SK-N-SH treated with all-trans-retinoic acid at 6 μM for 48 hours (cell line): ENCODE measurements around the gene KLHL29.

Source experiments
- ATAC-seq: fragments of 200-7000 bp; cut with Tn5 transposase; 3 replicates; pipeline ENCODE4 v1.9.1; 2020; ENCODE audit warnings: mild to moderate bottlenecking, moderate library complexity
- ARNTL ChIP-seq: fragments of 450-650 bp; formaldehyde crosslinking; IDR thresholded peaks from 2 replicates; pipeline ENCODE4 v1.5.0; 2020; ENCODE audit warnings: low read depth, mild to moderate bottlenecking, moderate library complexity, borderline replicate concordance
- BACH2 ChIP-seq: fragments of 250-450 bp; sonication (Bioruptor Pico); IDR thresholded peaks from 2 replicates; pipeline ENCODE4 v1.9.0; 2021; ENCODE audit warnings: mild to moderate bottlenecking, borderline replicate concordance
- CSDC2 ChIP-seq: fragments of 250-450 bp; sonication (Bioruptor Pico); IDR thresholded peaks from 2 replicates; pipeline ENCODE4 v1.5.0; 2020; ENCODE audit warnings: mild to moderate bottlenecking, moderate library complexity
- ESRRG ChIP-seq: fragments of 250-450 bp; sonication (Bioruptor Pico); IDR thresholded peaks from 2 replicates; pipeline ENCODE4 v1.6.1; 2021; ENCODE audit warnings: mild to moderate bottlenecking
- GLIS3 ChIP-seq: fragments of 250-450 bp; sonication (Bioruptor Pico); IDR thresholded peaks from 2 replicates; pipeline ENCODE4 v1.5.0; 2020; ENCODE audit warnings: mild to moderate bottlenecking, moderate library complexity
- ISL1 ChIP-seq: fragments of 250-450 bp; sonication (Bioruptor Pico); IDR thresholded peaks from 2 replicates; pipeline ENCODE4 v2.1.2; 2022; ENCODE audit warnings: mild to moderate bottlenecking, moderate library complexity
- OSR1 ChIP-seq: fragments of 250-450 bp; sonication (Bioruptor Pico); IDR thresholded peaks from 2 replicates; pipeline ENCODE4 v1.8.0; 2022; ENCODE audit warnings: moderate library complexity, mild to moderate bottlenecking, inconsistent platforms
- PATZ1 ChIP-seq: fragments of 250-450 bp; sonication (Bioruptor Pico); IDR thresholded peaks from 2 replicates; pipeline ENCODE4 v1.8.0; 2020; ENCODE audit warnings: mild to moderate bottlenecking, moderate library complexity, borderline replicate concordance
- PPARA ChIP-seq: fragments of 250-450 bp; sonication (Bioruptor Pico); IDR thresholded peaks from 2 replicates; pipeline ENCODE4 v1.5.0; 2020; ENCODE audit warnings: mild to moderate bottlenecking, borderline replicate concordance
- SNAI2 ChIP-seq: fragments of 250-450 bp; sonication (Bioruptor Pico); IDR thresholded peaks from 2 replicates; pipeline ENCODE4 v1.5.0; 2020; ENCODE audit warnings: mild to moderate bottlenecking, moderate library complexity
- TCF4 ChIP-seq: fragments of 250-450 bp; sonication (Bioruptor Pico); IDR thresholded peaks from 2 replicates; pipeline ENCODE4 v1.8.0; 2021; ENCODE audit warnings: mild to moderate bottlenecking, moderate library complexity, borderline replicate concordance
- ZC3H10 ChIP-seq: fragments of 250-450 bp; sonication (Bioruptor Pico); IDR thresholded peaks from 2 replicates; pipeline ENCODE4 v1.5.1; 2021; ENCODE audit warnings: mild to moderate bottlenecking, moderate library complexity
- ZFP3 ChIP-seq: fragments of 250-450 bp; sonication (Bioruptor Pico); IDR thresholded peaks from 2 replicates; pipeline ENCODE4 v1.5.0; 2020; ENCODE audit warnings: mild to moderate bottlenecking, moderate library complexity
- ZNF565 ChIP-seq: fragments of 450-650 bp; formaldehyde crosslinking; conservative IDR thresholded peaks from 2 replicates; pipeline ENCODE4 v1.5.0; 2020; ENCODE audit warnings: low read depth, mild to moderate bottlenecking, moderate library complexity
- ZNF70 ChIP-seq: fragments of 450-650 bp; formaldehyde crosslinking; IDR thresholded peaks from 2 replicates; pipeline ENCODE4 v1.5.0; 2020; ENCODE audit warnings: mild to moderate bottlenecking, moderate library complexity
- ZNF8 ChIP-seq: fragments of 450-650 bp; formaldehyde crosslinking; IDR thresholded peaks from 2 replicates; pipeline ENCODE4 v1.5.0; 2020; ENCODE audit warnings: mild to moderate bottlenecking, moderate library complexity
- TF ChIP-seq, protein P1 (sequence below): fragments of 250-450 bp; sonication (Bioruptor Pico); IDR thresholded peaks from 2 replicates; pipeline ENCODE4 v1.5.1; 2021; ENCODE audit warnings: mild to moderate bottlenecking, moderate library complexity
- TF ChIP-seq, protein P2 (sequence below): fragments of 250-450 bp; sonication (Bioruptor Pico); IDR thresholded peaks from 2 replicates; pipeline ENCODE4 v1.5.0; 2020; ENCODE audit warnings: mild to moderate bottlenecking, moderate library complexity

Gene KLHL29

DNA sequence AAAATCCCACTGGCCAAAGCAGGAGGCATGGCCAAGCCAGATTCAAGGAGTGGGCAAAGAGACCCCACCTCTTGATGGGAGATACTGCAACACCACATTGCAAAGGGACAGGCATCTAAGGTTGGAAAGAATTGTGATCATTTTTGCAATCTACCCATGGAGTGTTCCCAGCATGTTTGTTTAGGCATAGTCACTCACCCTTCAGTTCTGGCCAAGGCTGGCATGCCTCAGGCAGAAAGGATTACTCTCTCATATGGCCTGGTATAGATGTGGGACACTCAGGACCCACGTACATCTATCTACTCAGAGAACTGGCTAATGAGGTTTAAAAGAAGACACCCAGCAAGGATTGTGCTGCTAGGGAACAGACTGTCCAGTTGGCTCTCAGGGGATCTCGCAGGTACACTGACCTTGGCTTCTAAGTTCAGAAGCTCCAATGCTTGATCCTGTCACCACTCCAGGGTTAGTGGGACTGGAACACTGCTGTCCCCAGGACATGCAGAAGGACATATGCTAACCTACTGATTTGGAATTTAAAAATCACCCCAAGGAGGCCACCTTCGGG lies 183.7 kb downstream of the KLHL29 start (continued):
- no peak for TF ChIP-seq ZNF565 (CRISPR knock-in tag)
- TF ChIP-seq, protein P1, sequence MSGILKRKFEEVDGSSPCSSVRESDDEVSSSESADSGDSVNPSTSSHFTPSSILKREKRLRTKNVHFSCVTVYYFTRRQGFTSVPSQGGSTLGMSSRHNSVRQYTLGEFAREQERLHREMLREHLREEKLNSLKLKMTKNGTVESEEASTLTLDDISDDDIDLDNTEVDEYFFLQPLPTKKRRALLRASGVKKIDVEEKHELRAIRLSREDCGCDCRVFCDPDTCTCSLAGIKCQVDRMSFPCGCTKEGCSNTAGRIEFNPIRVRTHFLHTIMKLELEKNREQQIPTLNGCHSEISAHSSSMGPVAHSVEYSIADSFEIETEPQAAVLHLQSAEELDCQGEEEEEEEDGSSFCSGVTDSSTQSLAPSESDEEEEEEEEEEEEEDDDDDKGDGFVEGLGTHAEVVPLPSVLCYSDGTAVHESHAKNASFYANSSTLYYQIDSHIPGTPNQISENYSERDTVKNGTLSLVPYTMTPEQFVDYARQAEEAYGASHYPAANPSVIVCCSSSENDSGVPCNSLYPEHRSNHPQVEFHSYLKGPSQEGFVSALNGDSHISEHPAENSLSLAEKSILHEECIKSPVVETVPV, result no peak
- TF ChIP-seq SNAI2 (CRISPR knock-in tag), result no peak
- TF ChIP-seq TCF4, result no peak

DNA sequence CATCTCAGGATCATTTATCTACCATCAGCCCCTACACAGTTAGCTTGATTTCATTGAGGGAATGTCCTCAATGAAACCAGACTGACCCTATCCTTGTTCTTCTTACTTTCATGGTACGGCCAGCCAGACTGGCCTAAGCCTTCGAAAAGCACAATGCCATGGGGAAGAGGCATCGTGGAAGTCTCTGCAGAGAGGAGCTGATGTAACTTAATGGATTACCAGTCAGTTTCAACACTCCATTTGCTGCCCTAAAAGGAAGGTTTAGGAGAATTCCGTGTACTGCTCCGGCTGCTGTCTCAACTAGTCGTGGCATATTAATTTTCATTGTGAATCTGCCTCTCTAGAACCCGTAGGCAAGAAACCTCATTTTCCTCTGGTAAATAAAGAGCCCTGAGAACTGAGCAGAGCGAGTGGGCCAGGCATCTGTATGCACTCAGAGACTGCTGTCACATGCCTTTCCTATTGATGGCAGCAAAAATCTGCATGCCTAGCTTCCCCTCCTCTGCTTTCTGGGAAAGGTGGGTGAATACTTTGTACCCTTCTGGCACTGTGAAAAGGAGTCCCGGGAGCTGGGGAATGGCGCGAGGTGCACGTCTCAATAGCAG lies 184.9 kb downstream of the KLHL29 start:
- ATAC-seq, result no peak
- no peak for TF ChIP-seq SNAI2 (CRISPR knock-in tag)
- TF ChIP-seq CSDC2 (CRISPR knock-in tag), result no peak
- TF ChIP-seq ZC3H10, result no peak
- no peak for TF ChIP-seq PPARA
- no peak for TF ChIP-seq ZFP3
- TF ChIP-seq, protein P2, sequence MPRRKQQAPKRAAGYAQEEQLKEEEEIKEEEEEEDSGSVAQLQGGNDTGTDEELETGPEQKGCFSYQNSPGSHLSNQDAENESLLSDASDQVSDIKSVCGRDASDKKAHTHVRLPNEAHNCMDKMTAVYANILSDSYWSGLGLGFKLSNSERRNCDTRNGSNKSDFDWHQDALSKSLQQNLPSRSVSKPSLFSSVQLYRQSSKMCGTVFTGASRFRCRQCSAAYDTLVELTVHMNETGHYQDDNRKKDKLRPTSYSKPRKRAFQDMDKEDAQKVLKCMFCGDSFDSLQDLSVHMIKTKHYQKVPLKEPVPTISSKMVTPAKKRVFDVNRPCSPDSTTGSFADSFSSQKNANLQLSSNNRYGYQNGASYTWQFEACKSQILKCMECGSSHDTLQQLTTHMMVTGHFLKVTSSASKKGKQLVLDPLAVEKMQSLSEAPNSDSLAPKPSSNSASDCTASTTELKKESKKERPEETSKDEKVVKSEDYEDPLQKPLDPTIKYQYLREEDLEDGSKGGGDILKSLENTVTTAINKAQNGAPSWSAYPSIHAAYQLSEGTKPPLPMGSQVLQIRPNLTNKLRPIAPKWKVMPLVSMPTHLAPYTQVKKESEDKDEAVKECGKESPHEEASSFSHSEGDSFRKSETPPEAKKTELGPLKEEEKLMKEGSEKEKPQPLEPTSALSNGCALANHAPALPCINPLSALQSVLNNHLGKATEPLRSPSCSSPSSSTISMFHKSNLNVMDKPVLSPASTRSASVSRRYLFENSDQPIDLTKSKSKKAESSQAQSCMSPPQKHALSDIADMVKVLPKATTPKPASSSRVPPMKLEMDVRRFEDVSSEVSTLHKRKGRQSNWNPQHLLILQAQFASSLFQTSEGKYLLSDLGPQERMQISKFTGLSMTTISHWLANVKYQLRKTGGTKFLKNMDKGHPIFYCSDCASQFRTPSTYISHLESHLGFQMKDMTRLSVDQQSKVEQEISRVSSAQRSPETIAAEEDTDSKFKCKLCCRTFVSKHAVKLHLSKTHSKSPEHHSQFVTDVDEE (CRISPR knock-in tag), result no peak
- no peak for TF ChIP-seq ZNF8 (CRISPR knock-in tag)
- no peak for TF ChIP-seq ZNF565 (CRISPR knock-in tag)
- no peak for TF ChIP-seq ISL1
- TF ChIP-seq, all 23 proteins: peak for 0

DNA sequence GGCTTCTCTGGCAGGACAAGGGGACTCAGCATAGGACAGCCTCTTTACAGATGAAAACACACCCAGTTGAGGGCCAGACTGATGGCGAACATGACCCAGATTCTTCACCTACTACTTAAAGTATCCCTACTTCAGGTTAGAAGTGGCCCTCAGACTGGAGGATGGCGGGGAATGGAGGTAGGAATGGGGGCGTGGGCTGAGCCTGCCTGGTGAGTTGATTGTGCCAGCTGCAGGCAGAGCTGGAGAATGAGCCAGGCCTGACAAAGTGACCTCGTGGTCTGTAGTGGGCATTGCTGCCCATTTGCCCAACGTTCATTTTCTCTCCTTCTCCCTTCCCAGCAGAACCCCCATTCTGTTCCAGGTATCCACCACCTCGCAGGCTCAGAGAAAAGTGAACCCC lies 186.1 kb downstream of the KLHL29 start:
- TF ChIP-seq ZNF8 (CRISPR knock-in tag) (no peak), ESRRG (no peak), GLIS3 (no peak), ZFP3 (no peak), PATZ1 (CRISPR knock-in tag) (no peak), TCF4 (no peak), CSDC2 (CRISPR knock-in tag) (no peak), PPARA (no peak), ZNF70 (CRISPR knock-in tag) (no peak), BACH2 (CRISPR knock-in tag) (no peak), OSR1 (CRISPR knock-in tag) (no peak), ISL1 (no peak), ZC3H10 (no peak), ARNTL (CRISPR knock-in tag) (no peak), SNAI2 (CRISPR knock-in tag) (no peak)
- TF ChIP-seq, protein P1, result no peak
- no peak for ATAC-seq

DNA sequence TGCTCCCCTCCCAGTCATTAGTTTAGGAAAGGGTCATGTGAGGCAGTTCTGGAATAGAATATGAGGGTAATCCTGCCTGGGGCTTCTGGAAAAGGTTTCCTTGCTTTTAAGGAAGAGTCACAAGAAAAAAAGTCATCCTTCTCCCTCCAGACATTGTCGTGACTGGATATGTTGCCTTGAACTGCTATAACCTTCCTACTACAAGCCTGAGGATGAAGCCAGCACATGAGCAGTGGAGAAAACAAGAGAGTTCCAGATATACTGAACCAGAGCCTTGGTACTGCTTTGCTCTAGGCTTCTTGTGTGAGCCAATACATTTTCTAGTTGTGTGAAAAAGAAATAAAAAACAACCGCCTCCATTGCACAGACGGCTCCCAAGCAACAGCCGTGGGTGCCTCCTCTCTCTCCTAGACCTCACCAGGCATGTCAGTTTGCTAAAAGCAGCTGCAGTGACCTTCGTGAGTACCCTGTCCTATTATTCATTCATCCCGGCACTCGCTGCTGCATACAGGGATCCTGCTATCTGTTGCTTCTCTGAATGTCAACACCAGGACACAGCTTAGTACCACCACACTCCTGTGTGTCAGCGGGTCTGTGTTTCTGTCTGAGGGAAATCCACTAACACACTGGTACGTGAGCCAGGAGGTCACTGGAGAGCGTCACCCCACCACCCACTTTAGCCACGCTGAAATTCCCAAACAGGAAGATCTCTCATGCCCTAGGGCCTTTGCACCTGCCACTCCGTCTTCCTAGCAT lies 186.7 kb downstream of the KLHL29 start:
- no peak for ATAC-seq
- no peak for TF ChIP-seq BACH2 (CRISPR knock-in tag)
